Lung (tissue), 12 donors: Measurements from ENCODE around the gene MSANTD7. TPM values are rescaled to one million over a fixed set of nuclear protein-coding genes. Genes with fewer than 3 reads are reported as not detected.

Experiments
- ATAC-seq: fragments of 200-7000 bp; cut with Tn5 transposase; one replicate; pipeline ENCODE4 v1.9.1; 2020; ENCODE audit warnings: moderate number of reproducible peaks; ENCODE audit not compliant: insufficient read depth, low FRiP score
- DNase-seq, 3 donors: peaks; one replicate each; pipeline ENCODE4 v3.0.0-alpha.2; 2013 to 2017
- H3K27ac ChIP-seq, 2 donors: one replicate each; pipeline ENCODE4 v1.5.1; 2013; ENCODE audit warnings: mild to moderate bottlenecking in 2 of 2, moderate library complexity in 2 of 2, control low read depth in 1 of 2, inconsistent platforms in 1 of 2, low read depth in 1 of 2, low read length in 1 of 2
- H3K27me3 ChIP-seq, 3 donors: one replicate each; pipeline ENCODE4 v1.5.1; 2013; ENCODE audit warnings: low read length in 2 of 3; ENCODE audit not compliant: control insufficient read depth in 3 of 3, insufficient read depth in 3 of 3
- H3K36me3 ChIP-seq, 4 donors: one replicate each; pipeline ENCODE4 v1.5.1; 2013; ENCODE audit warnings: low read length in 4 of 4, mild to moderate bottlenecking in 1 of 4, moderate library complexity in 1 of 4; ENCODE audit not compliant: control insufficient read depth in 4 of 4, insufficient read depth in 4 of 4
- H3K4me1 ChIP-seq, 5 donors: one replicate each; pipeline ENCODE4 v1.5.1; 2013; ENCODE audit warnings: low read length in 5 of 5, mild to moderate bottlenecking in 2 of 5, moderate library complexity in 1 of 5; ENCODE audit not compliant: control insufficient read depth in 5 of 5, insufficient read depth in 5 of 5
- H3K4me3 ChIP-seq: one replicate; pipeline ENCODE4 v1.5.1; 2013; ENCODE audit warnings: mild to moderate bottlenecking, control low read depth, moderate library complexity
- H3K9ac ChIP-seq, 2 donors: one replicate each; pipeline ENCODE4 v1.5.1; 2013; ENCODE audit warnings: low read length in 2 of 2, control low read depth in 1 of 2; ENCODE audit not compliant: insufficient read depth in 1 of 2
- H3K9me3 ChIP-seq, 4 donors: one replicate each; pipeline ENCODE4 v1.5.1; 2013; ENCODE audit warnings: low read length in 3 of 4, mild to moderate bottlenecking in 1 of 4, moderate library complexity in 1 of 4; ENCODE audit not compliant: control insufficient read depth in 4 of 4, insufficient read depth in 3 of 4
- CTCF ChIP-seq: IDR thresholded peaks from 2 replicates; pipeline ENCODE4 v1.5.1; 2012; ENCODE audit warnings: mild to moderate bottlenecking; ENCODE audit errors: control extremely low read depth, extremely low read depth
- WGBS, 2 donors: extraction: QIAGEN DNeasy Blood & Tissue Kit; methylation state at CpG; one replicate each; pipeline ENCODE4 v1.1.7; 2013; 5-methylcytosine and 5-hydroxymethylcytosine counted together
- polyA plus RNA-seq, 2 donors: library from polyadenylated mRNA; stranded (reverse); fragments of 200-250 nt; gene quantifications; one replicate each; pipeline ENCODE4 v1.2.1, GENCODE V29; 2013
- total RNA-seq, 2 donors: library from RNA; depleted of rRNA in 1 of 2; stranded (reverse); fragments of >200 nt in 1 of 2; gene quantifications; one replicate each; pipeline ENCODE4 v1.2.1, GENCODE V29; 2014 to 2021
- donor health status: control.
- donor health status: control.
- donor health status: Bipolar disorder and iron deficiency.
- donor health status: healthy.
- donor health status: DM: yes; HTN: yes; CAD: no.

The MSANTD7 gene
- total and polyA plus RNA-seq, 4 donors = 2.2 to 17.2 (median 7.1) TPM

GRCh38 chr10:14833106-14833505 lies 5.0 kb upstream of the MSANTD7 start:
- Histone ChIP-seq H3K9me3 (no peaks in the 10 kb centered on the region), H3K36me3 (peaks cover 0 to 3% (median 0%) of the 10 kb centered on the region in 4 donors), H3K4me1 (peaks cover 0 to 8% (median 4%) of the 10 kb centered on the region in 5 donors), H3K4me3 (no peak overlapping the region), H3K9ac (no peak overlapping the region), H3K27ac (no peak overlapping the region), H3K27me3 (no peaks in the 10 kb centered on the region)
- no peak for TF ChIP-seq CTCF
- 80 to 83% methylated on average over 3 of the region's 3 CpGs for WGBS, 2 donors
- DNase-seq (no peak), ATAC-seq (no peak)

GRCh38 chr10:14836208-14836607 lies 1.9 kb upstream of the MSANTD7 start:
- H3K4me3 ChIP-seq = no peak overlapping the region
- no peak overlapping the region for H3K9ac ChIP-seq
- H3K9me3 ChIP-seq = no peaks in the 10 kb centered on the region
- no peak for DNase-seq
- no peaks in the 10 kb centered on the region for H3K27me3 ChIP-seq
- H3K27ac ChIP-seq = no peak overlapping the region
- peaks cover 2 to 16% (median 5%) of the 10 kb centered on the region in 5 donors for H3K4me1 ChIP-seq
- TF ChIP-seq CTCF = no peak
- ATAC-seq = no peak
- H3K36me3 ChIP-seq = peaks cover 0 to 7% (median 2%) of the 10 kb centered on the region in 4 donors
- 95 to 96% methylated on average over 2 of the region's 2 CpGs for WGBS, 2 donors

- Histone ChIP-seq H3K27ac (peak overlapping the region; percentile 92 to 99), H3K27me3 (no peaks in the 10 kb centered on the region), H3K4me3 (peak overlapping the region; percentile 64), H3K36me3 (peaks cover 5 to 17% (median 10%) of the 10 kb centered on the region in 4 donors), H3K9ac (peak overlapping the region; percentile 74 to 81), H3K9me3 (no peaks in the 10 kb centered on the region), H3K4me1 (peaks cover 2 to 16% (median 5%) of the 10 kb centered on the region in 5 donors)
- TF ChIP-seq CTCF = no peak
- 23 to 24% methylated on average over 14 of the region's 14 CpGs for WGBS, 2 donors
- ATAC-seq = no peak
- peak in 2 of 3 donors; percentile 23 to 89 for DNase-seq
These were observed 926 bp upstream of the MSANTD7 start for GRCh38 chr10:14837003-14837756.
